Measurements from ENCODE around the gene GLRX.

DNA sequence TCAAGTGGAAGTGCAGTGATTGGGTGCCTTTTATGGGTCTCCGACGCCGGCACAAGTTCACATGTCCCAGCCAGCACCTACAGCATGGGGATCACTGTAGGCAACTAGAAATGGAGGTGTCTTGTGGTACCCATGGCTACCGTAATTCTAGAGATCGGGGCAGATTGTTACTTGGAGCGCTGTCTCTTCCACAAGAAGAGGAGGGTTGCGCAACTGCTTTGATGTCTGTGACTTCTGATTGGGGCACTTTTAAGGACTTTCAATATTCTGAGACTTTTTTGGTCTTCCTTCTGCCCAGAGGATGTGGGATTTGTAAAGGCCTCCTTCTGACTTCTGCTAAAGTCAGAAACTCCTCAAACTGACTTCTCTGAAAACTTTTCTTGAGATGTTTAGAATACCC lies 41.9 kb downstream of the GLRX start:
- TF ChIP-seq, protein P1, sequence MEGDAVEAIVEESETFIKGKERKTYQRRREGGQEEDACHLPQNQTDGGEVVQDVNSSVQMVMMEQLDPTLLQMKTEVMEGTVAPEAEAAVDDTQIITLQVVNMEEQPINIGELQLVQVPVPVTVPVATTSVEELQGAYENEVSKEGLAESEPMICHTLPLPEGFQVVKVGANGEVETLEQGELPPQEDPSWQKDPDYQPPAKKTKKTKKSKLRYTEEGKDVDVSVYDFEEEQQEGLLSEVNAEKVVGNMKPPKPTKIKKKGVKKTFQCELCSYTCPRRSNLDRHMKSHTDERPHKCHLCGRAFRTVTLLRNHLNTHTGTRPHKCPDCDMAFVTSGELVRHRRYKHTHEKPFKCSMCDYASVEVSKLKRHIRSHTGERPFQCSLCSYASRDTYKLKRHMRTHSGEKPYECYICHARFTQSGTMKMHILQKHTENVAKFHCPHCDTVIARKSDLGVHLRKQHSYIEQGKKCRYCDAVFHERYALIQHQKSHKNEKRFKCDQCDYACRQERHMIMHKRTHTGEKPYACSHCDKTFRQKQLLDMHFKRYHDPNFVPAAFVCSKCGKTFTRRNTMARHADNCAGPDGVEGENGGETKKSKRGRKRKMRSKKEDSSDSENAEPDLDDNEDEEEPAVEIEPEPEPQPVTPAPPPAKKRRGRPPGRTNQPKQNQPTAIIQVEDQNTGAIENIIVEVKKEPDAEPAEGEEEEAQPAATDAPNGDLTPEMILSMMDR (conservative IDR thresholded peaks at IDR 0.05 in 1 of 2, IDR thresholded peaks at IDR 0.05 in 1 of 2; ENCODE audit: extremely low read depth in 1 of 2, insufficient read depth in 1 of 2, low read depth in 1 of 2, low read length in 2 of 2), result no peak
- no peak for TF ChIP-seq EZH2 (IDR thresholded peaks at IDR 0.05; ENCODE audit: borderline replicate concordance, low read length)
